Esophagus (tissue), 2 donors: ENCODE measurements around the gene RBMS1. TPM values are rescaled to one million over a fixed set of nuclear protein-coding genes. Genes with fewer than 3 reads are reported as not detected.
"Not testable (repeated sequence)": the region's sequence is repeated elsewhere in the genome, so short reads cannot be mapped to it uniquely, and the experiment has no call there.

Experiments
- H3K27ac ChIP-seq, 2 donors: one replicate each; pipeline ENCODE4 v1.5.1; 2013; ENCODE audit warnings: low read depth in 2 of 2, mild to moderate bottlenecking in 2 of 2, inconsistent platforms in 1 of 2, low read length in 1 of 2, moderate library complexity in 1 of 2
- H3K27me3 ChIP-seq, 2 donors: one replicate each; pipeline ENCODE4 v1.6.1; 2013; ENCODE audit warnings: low read length in 2 of 2, control low read depth in 1 of 2, mild to moderate bottlenecking in 1 of 2; ENCODE audit not compliant: insufficient read depth in 2 of 2, control insufficient read depth in 1 of 2
- H3K36me3 ChIP-seq, 2 donors: one replicate each; pipeline ENCODE4 v1.6.1; 2013; ENCODE audit warnings: low read length in 1 of 2; ENCODE audit not compliant: control insufficient read depth in 2 of 2, insufficient read depth in 2 of 2
- H3K4me1 ChIP-seq, 2 donors: one replicate each; pipeline ENCODE4 v1.6.1; 2013; ENCODE audit warnings: low read length in 1 of 2; ENCODE audit not compliant: control insufficient read depth in 2 of 2, insufficient read depth in 2 of 2
- H3K4me3 ChIP-seq, 2 donors: one replicate each; pipeline ENCODE4 v1.5.1; 2013; ENCODE audit warnings: low read length in 2 of 2, mild to moderate bottlenecking in 2 of 2, low read depth in 1 of 2, moderate library complexity in 1 of 2
- H3K9me3 ChIP-seq, 2 donors: one replicate each; pipeline ENCODE4 v1.6.1; 2013; ENCODE audit warnings: mild to moderate bottlenecking in 2 of 2, low read depth in 1 of 2, low read length in 1 of 2, moderate library complexity in 1 of 2; ENCODE audit not compliant: control insufficient read depth in 2 of 2, insufficient read depth in 1 of 2
- WGBS, 2 donors: extraction: QIAGEN DNeasy Blood & Tissue Kit; methylation state at CpG; one replicate each; pipeline ENCODE4 v1.1.7; 2013; 5-methylcytosine and 5-hydroxymethylcytosine counted together
- polyA plus RNA-seq, 2 donors: library from polyadenylated mRNA; stranded (reverse); fragments of 200-250 nt; gene quantifications; one replicate each; pipeline ENCODE4 v1.2.3, GENCODE V29; 2013
- donor health status: healthy with polysubstance abuse.
- donor health status: Bipolar disorder and iron deficiency.

The RBMS1 gene
- polyA plus RNA-seq, 2 donors = 18.1 to 23.6 TPM

GRCh38 chr2:160431441-160431840 lies 62.2 kb downstream of the RBMS1 start:
- peaks cover 0 to 6% of the 10 kb centered on the region in 2 donors for H3K36me3 ChIP-seq
- no peak overlapping the region for H3K27ac ChIP-seq
- WGBS, 2 donors = 84 to 85% methylated on average over 1 of the region's 1 CpG
- H3K4me3 ChIP-seq = no peak overlapping the region
- H3K4me1 ChIP-seq = peaks cover 0 to 6% of the 10 kb centered on the region in 2 donors
- no peaks in the 10 kb centered on the region for H3K27me3 ChIP-seq
- no peaks in the 10 kb centered on the region for H3K9me3 ChIP-seq

- Histone ChIP-seq H3K4me3 (no peak overlapping the region), H3K9me3 (no peaks in the 10 kb centered on the region), H3K27me3 (no peaks in the 10 kb centered on the region), H3K36me3 (peaks cover 0 to 6% of the 10 kb centered on the region in 2 donors), H3K27ac (peak overlapping the region in 1 of 2 donors; percentile 8), H3K4me1 (peaks cover 0 to 6% of the 10 kb centered on the region in 2 donors)
These were observed 63.6 kb downstream of the RBMS1 start for GRCh38 chr2:160430001-160430344.

GRCh38 chr2:160429248-160430000 lies 64.2 kb downstream of the RBMS1 start:
- no peaks in the 10 kb centered on the region for H3K9me3 ChIP-seq
- WGBS, 2 donors = 7 to 18% methylated on average over 1 of the region's 1 CpG
- no peak overlapping the region for H3K4me3 ChIP-seq
- H3K36me3 ChIP-seq = peaks cover 0 to 6% of the 10 kb centered on the region in 2 donors
- peak overlapping the region in 1 of 2 donors; percentile 8 for H3K27ac ChIP-seq
- H3K4me1 ChIP-seq = peaks cover 0 to 6% of the 10 kb centered on the region in 2 donors
- H3K27me3 ChIP-seq = no peaks in the 10 kb centered on the region

- H3K4me1 ChIP-seq = peaks cover 0 to 6% of the 10 kb centered on the region in 2 donors
- 63 to 70% methylated on average over 4 of the region's 4 CpGs for WGBS, 2 donors
- H3K4me3 ChIP-seq = no peak overlapping the region
- no peaks in the 10 kb centered on the region for H3K27me3 ChIP-seq
- peak overlapping the region; percentile 22 to 63 for H3K27ac ChIP-seq
- H3K36me3 ChIP-seq = peaks cover 0 to 6% of the 10 kb centered on the region in 2 donors
- H3K9me3 ChIP-seq = no peaks in the 10 kb centered on the region
These were observed 65.2 kb downstream of the RBMS1 start for GRCh38 chr2:160428405-160428763.

GRCh38 chr2:160427629-160428404 lies 65.8 kb downstream of the RBMS1 start:
- H3K36me3 ChIP-seq = peaks cover 0 to 6% of the 10 kb centered on the region in 2 donors
- H3K4me1 ChIP-seq = peaks cover 0 to 2% of the 10 kb centered on the region in 2 donors
- no peak overlapping the region for H3K4me3 ChIP-seq
- WGBS, 2 donors = 44 to 52% methylated on average over 7 of the region's 7 CpGs
- H3K27ac ChIP-seq = peak overlapping the region in 1 of 2 donors; percentile 42
- no peaks in the 10 kb centered on the region for H3K9me3 ChIP-seq
- no peaks in the 10 kb centered on the region for H3K27me3 ChIP-seq

GRCh38 chr2:160426604-160427003 lies 67.0 kb downstream of the RBMS1 start:
- Histone ChIP-seq H3K36me3 (peaks cover 0 to 6% of the 10 kb centered on the region in 2 donors), H3K27me3 (no peaks in the 10 kb centered on the region), H3K27ac (no peak overlapping the region), H3K4me1 (peaks cover 0 to 2% of the 10 kb centered on the region in 2 donors), H3K9me3 (no peaks in the 10 kb centered on the region), H3K4me3 (no peak overlapping the region)
- 89 to 93% methylated on average over 5 of the region's 5 CpGs for WGBS, 2 donors

- H3K27me3 ChIP-seq = no peaks in the 10 kb centered on the region
- H3K9me3 ChIP-seq = no peaks in the 10 kb centered on the region
- 80 to 84% methylated on average over 4 of the region's 4 CpGs for WGBS, 2 donors
- H3K36me3 ChIP-seq = peaks cover 0 to 3% of the 10 kb centered on the region in 2 donors
- H3K27ac ChIP-seq = no peak overlapping the region
- no peak overlapping the region for H3K4me3 ChIP-seq
- H3K4me1 ChIP-seq = peaks cover 0 to 2% of the 10 kb centered on the region in 2 donors
These were observed 68.0 kb downstream of the RBMS1 start for GRCh38 chr2:160425434-160426151.

- Histone ChIP-seq H3K9me3 (no peaks in the 10 kb centered on the region), H3K27ac (no peak overlapping the region), H3K27me3 (no peaks in the 10 kb centered on the region), H3K36me3 (no peaks in the 10 kb centered on the region), H3K4me1 (peaks cover 0 to 2% of the 10 kb centered on the region in 2 donors), H3K4me3 (no peak overlapping the region)
- WGBS, 2 donors = 76 to 83% methylated on average over 4 of the region's 4 CpGs
These were observed 70.5 kb downstream of the RBMS1 start for GRCh38 chr2:160423126-160423525.

- 82 to 88% methylated on average over 3 of the region's 3 CpGs for WGBS, 2 donors
- H3K4me1 ChIP-seq, H3K27ac ChIP-seq: not testable (repeated sequence)
These were observed 71.7 kb downstream of the RBMS1 start for GRCh38 chr2:160421646-160422501.

More at GRCh38 chr2:160421646-160422501, 71.7 kb downstream of the RBMS1 start:
- H3K4me3 ChIP-seq, H3K27me3 ChIP-seq, H3K36me3 ChIP-seq, H3K9me3 ChIP-seq: not testable (repeated sequence)
